ENCODE data around the gene CCDC51. TPM values are rescaled to one million over a fixed set of nuclear protein-coding genes. Genes with fewer than 3 reads are reported as not detected.

Gene CCDC51
- polyA plus RNA-seq, 1 of the 3 experiments (the other 2 are of a cell fraction) = 24.2 TPM

DNA sequence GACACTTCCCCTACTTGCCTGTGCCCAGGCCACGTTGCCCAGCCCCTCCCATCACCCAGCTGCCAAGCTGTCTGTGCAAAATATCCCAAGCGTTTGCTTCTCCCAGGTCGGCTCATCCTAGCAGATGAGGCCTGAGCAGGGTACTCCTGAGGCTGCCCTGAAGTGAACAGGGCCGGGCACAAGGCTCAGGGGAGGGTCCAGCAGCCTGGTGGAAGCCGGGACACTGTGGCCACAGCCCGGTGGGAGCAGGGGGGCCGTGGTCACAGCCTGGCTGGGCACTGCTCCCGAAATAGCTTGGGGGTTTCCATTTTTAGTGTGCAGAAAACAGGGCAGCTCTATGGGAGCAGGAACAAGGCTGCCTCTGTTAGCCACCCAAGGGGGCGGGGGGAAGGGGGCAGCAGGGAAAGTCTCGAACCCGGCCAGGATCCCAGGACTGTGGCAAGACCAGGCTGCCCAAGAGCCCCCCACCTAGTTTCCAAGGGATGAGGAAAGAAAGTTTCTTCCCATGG is 13.5 kb downstream of the CCDC51 start:
- TF ChIP-seq SIN3A (IDR thresholded peaks at IDR 0.05; ENCODE audit: borderline replicate concordance, low read depth, low read length) (no peak), TCF12 (IDR thresholded peaks at IDR 0.05) (no peak), MXI1 (IDR thresholded peaks at IDR 0.05; ENCODE audit: low read depth, low read length) (no peak), FOXM1 (IDR thresholded peaks at IDR 0.05; ENCODE audit: low read depth) (no peak), EZH2phosphoT487 (IDR thresholded peaks at IDR 0.05; ENCODE audit: borderline replicate concordance, low read depth) (no peak), TEAD4 (IDR thresholded peaks at IDR 0.05; ENCODE audit: borderline replicate concordance, insufficient read depth) (no peak)
- TF ChIP-seq, protein P1, sequence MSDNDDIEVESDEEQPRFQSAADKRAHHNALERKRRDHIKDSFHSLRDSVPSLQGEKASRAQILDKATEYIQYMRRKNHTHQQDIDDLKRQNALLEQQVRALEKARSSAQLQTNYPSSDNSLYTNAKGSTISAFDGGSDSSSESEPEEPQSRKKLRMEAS (IDR thresholded peaks at IDR 0.05; ENCODE audit: low read depth) = no peak
- Histone ChIP-seq H3F3A (replicated peaks; ENCODE audit: insufficient read depth) (no peaks in the 10 kb centered on the region), H3K36me3 (replicated peaks in 1 of 2; ENCODE audit: control insufficient read depth in 1 of 2, insufficient read depth in 2 of 2, low read length in 1 of 2) (no peaks in the 10 kb centered on the region), H3K79me2 (ENCODE audit: insufficient read depth) (peaks cover 56% of the 10 kb centered on the region), H4K20me1 (ENCODE audit: insufficient read depth) (no peaks in the 10 kb centered on the region), H3K27ac (ENCODE audit: low read depth in 2 of 2, low read length in 1 of 2) (peak overlapping the region in 1 of 2 experiments; percentile 23; a peak in 1 of 4 replicates), H3K4me2 (peak overlapping the region; percentile 33; the same call in 1 of the 2 replicates), H2AFZ (ENCODE audit: low read depth) (no peak overlapping the region), H3K9me2 (no peaks in the 10 kb centered on the region), H3K4me1 (ENCODE audit: control insufficient read depth in 1 of 2, insufficient read depth in 2 of 2, low read depth in 1 of 2, low read length in 1 of 2) (peaks cover 7 to 57% of the 10 kb centered on the region in 2 experiments; a peak in 2 of 4 replicates), H3K4me3 (ENCODE audit: low read depth in 2 of 2, low read length in 1 of 2) (no peak overlapping the region), H3K9ac (no peak overlapping the region), H3K9me3 (no peaks in the 10 kb centered on the region), H3K27me3 (ENCODE audit: insufficient read depth) (no peaks in the 10 kb centered on the region)
- ChIA-PET CTCF (interaction anchor here (1.1 to 14.1 kb wide), 4 partner anchors 8 to 232 kb away, joined by 4 to 399 read pairs (median 81); no protein-coding TSS in a partner anchor), POLR2A (no interaction called here)
- peak; percentile 37 for DNase-seq
- WGBS (ENCODE audit: low lambda C conversion rate) = 50% methylated on average over 1 of the region's 11 CpGs

- Histone ChIP-seq H3F3A (replicated peaks; ENCODE audit: insufficient read depth) (no peaks in the 10 kb centered on the region), H4K20me1 (ENCODE audit: insufficient read depth) (no peaks in the 10 kb centered on the region), H3K4me2 (no peak overlapping the region), H3K36me3 (replicated peaks in 1 of 2; ENCODE audit: control insufficient read depth in 1 of 2, insufficient read depth in 2 of 2, low read length in 1 of 2) (peaks cover 0 to 2% of the 10 kb centered on the region in 2 experiments), H3K27me3 (ENCODE audit: insufficient read depth) (no peaks in the 10 kb centered on the region), H2AFZ (ENCODE audit: low read depth) (no peak overlapping the region), H3K4me1 (ENCODE audit: control insufficient read depth in 1 of 2, insufficient read depth in 2 of 2, low read depth in 1 of 2, low read length in 1 of 2) (peaks cover 7 to 61% of the 10 kb centered on the region in 2 experiments; a peak in 2 of 4 replicates), H3K79me2 (ENCODE audit: insufficient read depth) (peaks cover 56% of the 10 kb centered on the region), H3K27ac (ENCODE audit: low read depth in 2 of 2, low read length in 1 of 2) (no peak overlapping the region; a peak in 1 of 4 replicates), H3K9me3 (no peaks in the 10 kb centered on the region), H3K4me3 (ENCODE audit: low read depth in 2 of 2, low read length in 1 of 2) (no peak overlapping the region), H3K9ac (no peak overlapping the region), H3K9me2 (no peaks in the 10 kb centered on the region)
- 0% methylated on average over 1 of the region's 13 CpGs for WGBS (ENCODE audit: low lambda C conversion rate)
- TF ChIP-seq SMC3 (IDR thresholded peaks at IDR 0.05; ENCODE audit: low read depth, low read length) (no peak), TEAD4 (IDR thresholded peaks at IDR 0.05; ENCODE audit: borderline replicate concordance, insufficient read depth) (no peak), POLR2AphosphoS5 (IDR thresholded peaks at IDR 0.05; ENCODE audit: low read depth, low read length) (no peak), RAD21 (IDR thresholded peaks at IDR 0.05; ENCODE audit: low read length) (no peak), CHD2 (IDR thresholded peaks at IDR 0.05; ENCODE audit: low read length, partially characterized antibody) (no peak), RFX5 (IDR thresholded peaks at IDR 0.05; ENCODE audit: low read length) (no peak), NRF1 (IDR thresholded peaks at IDR 0.05; ENCODE audit: low read depth, low read length) (no peak)
- ChIA-PET CTCF (interaction anchor here (1.1 to 14.1 kb wide), 4 partner anchors 9 to 231 kb away, joined by 4 to 399 read pairs (median 81); no protein-coding TSS in a partner anchor), POLR2A (no interaction called here)
- DNase-seq = peak; percentile 36
Observed at GRCh38 chr3:48425281-48425812, 14.6 kb downstream of the CCDC51 start.
